DOHH2 (cell line): ENCODE measurements around the gene BOK.

Source experiments
- H3F3A ChIP-seq: fragments of 200-600 bp; sonication (generic), shearing (Covaris generic); 2 replicates; pipeline ENCODE4 v1.6.0; 2016; ENCODE audit warnings: antibody characterized with exemption, mild to moderate bottlenecking; ENCODE audit not compliant: control insufficient read depth, insufficient read depth
- H3K27ac ChIP-seq: fragments of 200-600 bp; sonication (generic); 2 replicates; pipeline ENCODE4 v1.5.1; 2014; ENCODE audit warnings: low read depth, mild to moderate bottlenecking, low read length, moderate library complexity
- H3K27me3 ChIP-seq: fragments of 200-600 bp; sonication (generic); 2 replicates; pipeline ENCODE4 v1.6.1; 2014; ENCODE audit warnings: mild to moderate bottlenecking, low read length, mixed read lengths; ENCODE audit not compliant: control insufficient read depth
- H3K36me3 ChIP-seq: fragments of 200-600 bp; sonication (generic); 2 replicates; pipeline ENCODE4 v1.6.1; 2014; ENCODE audit warnings: mild to moderate bottlenecking, low read length, moderate library complexity, mixed read lengths; ENCODE audit not compliant: control insufficient read depth
- H3K4me1 ChIP-seq: fragments of 200-600 bp; sonication (generic); 2 replicates; pipeline ENCODE4 v1.6.1; 2014; ENCODE audit warnings: mild to moderate bottlenecking, low read length, mixed read lengths; ENCODE audit not compliant: control insufficient read depth
- H3K4me2 ChIP-seq: fragments of 200-600 bp; sonication (generic); 2 replicates; pipeline ENCODE4 v1.6.0; 2014; ENCODE audit warnings: mild to moderate bottlenecking, low read length, moderate library complexity
- H3K4me3 ChIP-seq: fragments of 200-600 bp; sonication (generic); 2 replicates; pipeline ENCODE4 v1.5.1; 2014; ENCODE audit warnings: mild to moderate bottlenecking, low read length, mixed read lengths
- H3K79me2 ChIP-seq: fragments of 200-600 bp; sonication (generic); 2 replicates; pipeline ENCODE4 v1.6.1; 2014; ENCODE audit warnings: mild to moderate bottlenecking, low read length, mixed read lengths; ENCODE audit not compliant: control insufficient read depth
- H3K9me2 ChIP-seq: fragments of 200-600 bp; sonication (generic); replicated peaks from 2 replicates; pipeline ENCODE4 v1.6.1; 2014; ENCODE audit warnings: mild to moderate bottlenecking, low read length, mixed read lengths; ENCODE audit not compliant: control insufficient read depth
- H3K9me3 ChIP-seq: fragments of 200-600 bp; sonication (generic); 2 replicates; pipeline ENCODE4 v1.6.1; 2014; ENCODE audit warnings: antibody characterized with exemption, low read length, mixed read lengths; ENCODE audit not compliant: control insufficient read depth, insufficient read depth
- H4K20me1 ChIP-seq: fragments of 200-600 bp; sonication (generic); 2 replicates; pipeline ENCODE4 v1.6.0; 2014; ENCODE audit warnings: low read depth, mild to moderate bottlenecking, antibody characterized with exemption, low read length, moderate library complexity; ENCODE audit not compliant: control insufficient read depth, insufficient read depth
- CTCF ChIP-seq: fragments of 200-600 bp; sonication (generic); IDR thresholded peaks from one replicate; pipeline ENCODE4 v1.5.1; 2014; ENCODE audit warnings: antibody characterized with exemption, mild to moderate bottlenecking, low read depth, low read length; ENCODE audit not compliant: poor library complexity, severe bottlenecking
- EZH2phosphoT487 ChIP-seq: fragments of 200-600 bp; sonication (generic); IDR thresholded peaks from 2 replicates; pipeline ENCODE4 v1.6.1; 2017; ENCODE audit warnings: borderline replicate concordance, mild to moderate bottlenecking, antibody characterized with exemption, low read length, moderate library complexity, mixed read lengths

BOK gene

GRCh38 chr2:241609859-241610793 is 51.6 kb downstream of the BOK start:
- H3K9me2 ChIP-seq, result no peaks in the 10 kb centered on the region
- no peak for TF ChIP-seq EZH2phosphoT487
- peak; percentile 66 for TF ChIP-seq CTCF
- no peaks in the 10 kb centered on the region for H4K20me1 ChIP-seq
- H3F3A ChIP-seq, result 0 out of 2 replicates have a peak, but pooled peaks cover 2% of the 10 kb centered on the region
- no peaks in the 10 kb centered on the region for H3K27me3 ChIP-seq
- H3K79me2 ChIP-seq, result peaks cover 51% of the 10 kb centered on the region
- no peaks in the 10 kb centered on the region for H3K9me3 ChIP-seq
- H3K4me3 ChIP-seq, result peak overlapping the region; percentile 69
- H3K36me3 ChIP-seq, result peaks cover 29% of the 10 kb centered on the region
- peak overlapping the region; percentile 84 for H3K4me2 ChIP-seq
- no peak overlapping the region for H3K27ac ChIP-seq
- H3K4me1 ChIP-seq, result peaks cover 13% of the 10 kb centered on the region

GRCh38 chr2:241611062-241611461 is 52.5 kb downstream of the BOK start:
- Histone ChIP-seq H3K4me2 (peak overlapping the region; percentile 84), H3K4me3 (peak overlapping the region; percentile 69)
- TF ChIP-seq EZH2phosphoT487 (no peak), CTCF (no peak)

GRCh38 chr2:241612156-241613016 is 53.8 kb downstream of the BOK start:
- Histone ChIP-seq H3K27me3 (no peaks in the 10 kb centered on the region), H3K4me3 (no peak overlapping the region), H3K4me2 (no peak overlapping the region), H3K79me2 (peaks cover 73% of the 10 kb centered on the region), H3K4me1 (peaks cover 16% of the 10 kb centered on the region), H3K27ac (no peak overlapping the region), H3K9me2 (no peaks in the 10 kb centered on the region), H4K20me1 (no peaks in the 10 kb centered on the region), H3F3A (0 out of 2 replicates have a peak, but pooled peaks cover 2% of the 10 kb centered on the region), H3K9me3 (no peaks in the 10 kb centered on the region), H3K36me3 (peaks cover 16% of the 10 kb centered on the region)
- TF ChIP-seq CTCF, result no peak
- no peak for TF ChIP-seq EZH2phosphoT487

More at GRCh38 chr2:241611062-241611461, 52.5 kb downstream of the BOK start:
- Histone ChIP-seq H3K79me2 (peaks cover 61% of the 10 kb centered on the region), H3K9me3 (no peaks in the 10 kb centered on the region), H3K4me1 (peaks cover 13% of the 10 kb centered on the region), H4K20me1 (no peaks in the 10 kb centered on the region), H3K36me3 (peaks cover 21% of the 10 kb centered on the region), H3K9me2 (no peaks in the 10 kb centered on the region), H3K27me3 (no peaks in the 10 kb centered on the region), H3K27ac (no peak overlapping the region), H3F3A (0 out of 2 replicates have a peak, but pooled peaks cover 2% of the 10 kb centered on the region)
